Trophoblast cell (in vitro differentiated cells and primary cell): ENCODE measurements around the gene SEC61A1.

Experiments
- DNase-seq, 2 donors: peaks; one replicate each; pipeline ENCODE4 v3.0.0-alpha.2; 2016
- H2AFZ ChIP-seq: 2 replicates; pipeline ENCODE4 v1.6.1; 2013; ENCODE audit warnings: low read length, moderate library complexity, mild to moderate bottlenecking; ENCODE audit not compliant: insufficient read depth, poor library complexity
- H2AK5ac ChIP-seq: 2 replicates; pipeline ENCODE4 v1.6.1; 2013; ENCODE audit warnings: mild to moderate bottlenecking, low read length
- H2BK120ac ChIP-seq: 2 replicates; pipeline ENCODE4 v1.6.1; 2013; ENCODE audit warnings: low read length, mild to moderate bottlenecking, moderate library complexity; ENCODE audit not compliant: insufficient read depth, poor library complexity
- H2BK12ac ChIP-seq: 2 replicates; pipeline ENCODE4 v1.6.1; 2013; ENCODE audit warnings: mild to moderate bottlenecking, low read length, moderate library complexity
- H2BK5ac ChIP-seq: 2 replicates; pipeline ENCODE4 v1.6.1; 2013; ENCODE audit warnings: low read length, low read depth, moderate library complexity, mild to moderate bottlenecking; ENCODE audit not compliant: poor library complexity
- H3K14ac ChIP-seq: 2 replicates; pipeline ENCODE4 v1.6.1; 2013; ENCODE audit warnings: mild to moderate bottlenecking, low read length
- H3K18ac ChIP-seq: 2 replicates; pipeline ENCODE4 v1.6.1; 2013; ENCODE audit warnings: mild to moderate bottlenecking, low read length
- H3K23ac ChIP-seq: 2 replicates; pipeline ENCODE4 v1.6.1; 2013; ENCODE audit warnings: low read length
- H3K27ac ChIP-seq: 2 replicates; pipeline ENCODE4 v1.5.1; 2013; ENCODE audit warnings: low read depth, mild to moderate bottlenecking, inconsistent platforms, low read length, moderate library complexity
- H3K27me3 ChIP-seq: 2 replicates; pipeline ENCODE4 v1.6.1; 2013; ENCODE audit warnings: inconsistent platforms, mild to moderate bottlenecking, low read length, moderate library complexity; ENCODE audit not compliant: insufficient read depth
- H3K36me3 ChIP-seq, 2 experiments: 1 replicate in 1 of 2; 2 replicates in 1 of 2; pipeline ENCODE4 v1.6.1; 2013; ENCODE audit warnings: low read length in 2 of 2, mild to moderate bottlenecking in 2 of 2, moderate library complexity in 1 of 2; ENCODE audit not compliant: insufficient read depth in 2 of 2, control insufficient read depth in 1 of 2
- H3K4ac ChIP-seq: 2 replicates; pipeline ENCODE4 v1.6.1; 2013; ENCODE audit warnings: low read depth, mild to moderate bottlenecking, low read length, moderate library complexity
- H3K4me1 ChIP-seq, 2 experiments: 1 replicate in 1 of 2; 2 replicates in 1 of 2; pipeline ENCODE4 v1.6.1; 2013; ENCODE audit warnings: low read length in 2 of 2, mild to moderate bottlenecking in 2 of 2, moderate library complexity in 1 of 2; ENCODE audit not compliant: insufficient read depth in 2 of 2, control insufficient read depth in 1 of 2
- H3K4me2 ChIP-seq: 2 replicates; pipeline ENCODE4 v1.6.1; 2013; ENCODE audit warnings: inconsistent platforms, mild to moderate bottlenecking, low read length, moderate library complexity
- H3K4me3 ChIP-seq: 2 replicates; pipeline ENCODE4 v1.5.1; 2013; ENCODE audit warnings: mild to moderate bottlenecking, low read depth, low read length, inconsistent platforms
- H3K79me1 ChIP-seq: one replicate; pipeline ENCODE4 v1.6.1; 2013; ENCODE audit warnings: low read length
- H3K79me2 ChIP-seq: 2 replicates; pipeline ENCODE4 v1.6.1; 2013; ENCODE audit warnings: low read length, mild to moderate bottlenecking; ENCODE audit not compliant: control insufficient read depth, insufficient read depth, poor library complexity
- H3K9ac ChIP-seq: 2 replicates; pipeline ENCODE4 v1.6.1; 2013; ENCODE audit warnings: mild to moderate bottlenecking, low read length
- H3K9me3 ChIP-seq: 2 replicates; pipeline ENCODE4 v1.6.1; 2013; ENCODE audit warnings: low read depth, mild to moderate bottlenecking, control low read depth, inconsistent platforms, low read length; ENCODE audit not compliant: insufficient read depth
- H4K12ac ChIP-seq: 2 replicates; pipeline ENCODE4 v1.6.1; 2013; ENCODE audit warnings: low read depth, mild to moderate bottlenecking, low read length, moderate library complexity
- H4K8ac ChIP-seq: 2 replicates; pipeline ENCODE4 v1.6.1; 2013; ENCODE audit warnings: low read depth, mild to moderate bottlenecking, low read length, moderate library complexity
- H4K91ac ChIP-seq: one replicate; pipeline ENCODE4 v1.6.1; 2013; ENCODE audit warnings: low read depth, mild to moderate bottlenecking, low read length, moderate library complexity
- WGBS: extraction: QIAGEN DNeasy Blood & Tissue Kit; methylation state at CpG from one replicate; pipeline ENCODE4 v1.1.7; 2013; ENCODE audit warnings: missing lambda C conversion rate; ENCODE audit not compliant: insufficient read length, insufficient coverage; ENCODE audit errors: extremely low coverage; 5-methylcytosine and 5-hydroxymethylcytosine counted together

Gene SEC61A1

DNA sequence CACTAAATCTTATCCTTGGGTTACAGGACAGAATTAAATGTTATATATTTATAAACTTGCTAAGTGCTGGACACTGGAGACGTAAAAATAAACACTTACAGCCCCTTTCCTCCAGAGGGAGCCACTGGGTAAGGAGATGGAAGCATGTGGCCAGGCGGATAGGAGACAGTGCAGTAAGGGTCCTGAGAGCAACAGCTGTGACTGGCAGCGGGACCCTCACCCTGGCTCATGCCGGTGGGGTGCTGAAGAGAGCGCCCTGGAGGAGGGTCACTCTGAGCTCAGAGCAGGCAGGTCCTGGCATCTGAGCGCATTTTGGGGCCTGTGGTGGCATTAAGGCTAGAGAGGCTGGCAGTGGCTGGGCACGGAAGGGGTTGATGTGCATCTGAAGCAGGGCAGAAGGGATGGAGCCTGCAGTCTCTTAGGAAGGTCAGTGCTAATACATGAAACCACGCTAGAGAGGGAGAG lies 16.0 kb downstream of the SEC61A1 start:
- H3K79me1 ChIP-seq, result no peaks in the 10 kb centered on the region
- H3K18ac ChIP-seq, result no peak overlapping the region
- H3K36me3 ChIP-seq, result peaks cover 85 to 91% of the 10 kb centered on the region in 2 experiments
- no peak overlapping the region for H3K4me2 ChIP-seq
- no peak overlapping the region for H2BK120ac ChIP-seq
- H4K91ac ChIP-seq, result no peak overlapping the region
- no peak overlapping the region for H2AK5ac ChIP-seq
- H3K27ac ChIP-seq, result no peak overlapping the region
- H3K9me3 ChIP-seq, result no peaks in the 10 kb centered on the region
- H3K4me3 ChIP-seq, result no peak overlapping the region
- no peak overlapping the region for H2BK12ac ChIP-seq
- H4K8ac ChIP-seq, result no peak overlapping the region
- peak in 1 of 2 donors; percentile 59 for DNase-seq
- H3K79me2 ChIP-seq, result no peaks in the 10 kb centered on the region
- H3K4ac ChIP-seq, result no peak overlapping the region
- no peaks in the 10 kb centered on the region for H3K4me1 ChIP-seq
- H4K12ac ChIP-seq, result peak overlapping the region; percentile 12
- H3K27me3 ChIP-seq, result no peaks in the 10 kb centered on the region
- H3K9ac ChIP-seq, result no peak overlapping the region
- no peak overlapping the region for H3K14ac ChIP-seq
- H2AFZ ChIP-seq, result no peak overlapping the region
- H2BK5ac ChIP-seq, result no peak overlapping the region
- H3K23ac ChIP-seq, result no peak overlapping the region
- WGBS, result no CpG with 5 or more reads among the region's 8 CpGs

DNA sequence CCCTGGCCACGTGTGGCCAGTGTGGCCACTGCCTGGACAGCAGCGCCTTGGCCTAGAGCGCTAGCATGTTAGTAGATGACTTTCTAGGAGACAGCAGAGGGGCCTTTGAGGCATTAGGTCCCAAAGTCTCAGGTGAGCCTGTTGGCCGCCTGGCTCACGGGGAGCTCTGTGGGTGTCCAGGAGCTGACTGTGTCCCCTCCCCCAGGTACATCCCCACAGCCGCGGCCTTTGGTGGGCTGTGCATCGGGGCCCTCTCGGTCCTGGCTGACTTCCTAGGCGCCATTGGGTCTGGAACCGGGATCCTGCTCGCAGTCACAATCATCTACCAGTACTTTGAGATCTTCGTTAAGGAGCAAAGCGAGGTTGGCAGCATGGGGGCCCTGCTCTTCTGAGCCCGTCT lies 17.0 kb downstream of the SEC61A1 start:
- Histone ChIP-seq H2AFZ (no peak overlapping the region), H3K79me2 (no peaks in the 10 kb centered on the region), H3K27me3 (no peaks in the 10 kb centered on the region), H3K4me2 (no peak overlapping the region), H2BK120ac (no peak overlapping the region), H3K18ac (no peak overlapping the region), H3K4me1 (no peaks in the 10 kb centered on the region), H3K9ac (no peak overlapping the region), H2BK12ac (no peak overlapping the region), H3K4ac (no peak overlapping the region), H4K12ac (no peak overlapping the region), H3K79me1 (no peaks in the 10 kb centered on the region), H2AK5ac (no peak overlapping the region), H4K91ac (no peak overlapping the region), H3K23ac (no peak overlapping the region), H3K27ac (no peak overlapping the region), H3K36me3 (peaks cover 75 to 84% of the 10 kb centered on the region in 2 experiments), H3K4me3 (no peak overlapping the region), H3K14ac (no peak overlapping the region), H4K8ac (no peak overlapping the region), H2BK5ac (no peak overlapping the region), H3K9me3 (no peaks in the 10 kb centered on the region)
- WGBS, result no CpG with 5 or more reads among the region's 15 CpGs
- DNase-seq, result no peak

DNA sequence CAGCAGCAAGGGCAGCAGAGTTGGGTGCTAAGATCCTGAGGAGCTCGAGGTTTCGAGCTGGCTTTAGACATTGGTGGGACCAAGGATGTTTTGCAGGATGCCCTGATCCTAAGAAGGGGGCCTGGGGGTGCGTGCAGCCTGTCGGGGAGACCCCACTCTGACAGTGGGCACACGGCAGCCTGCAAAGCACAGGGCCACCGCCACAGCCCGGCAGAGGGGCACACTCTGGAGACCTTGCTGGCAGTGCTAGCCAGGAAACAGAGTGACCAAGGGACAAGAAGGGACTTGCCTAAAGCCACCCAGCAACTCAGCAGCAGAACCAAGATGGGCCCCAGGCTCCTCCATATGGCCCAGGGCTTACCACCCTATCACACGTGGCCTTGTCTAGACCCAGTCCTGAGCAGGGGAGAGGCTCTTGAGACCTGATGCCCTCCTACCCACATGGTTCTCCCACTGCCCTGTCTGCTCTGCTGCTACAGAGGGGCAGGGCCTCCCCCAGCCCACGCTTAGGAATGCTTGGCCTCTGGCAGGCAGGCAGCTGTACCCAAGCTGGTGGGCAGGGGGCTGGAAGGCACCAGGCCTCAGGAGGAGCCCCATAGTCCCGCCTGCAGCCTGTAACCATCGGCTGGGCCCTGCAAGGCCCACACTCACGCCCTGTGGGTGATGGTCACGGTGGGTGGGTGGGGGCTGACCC lies 18.8 kb downstream of the SEC61A1 start:
- WGBS, result no CpG with 5 or more reads among the region's 13 CpGs
- H3K4me2 ChIP-seq, result no peak overlapping the region
- peaks cover 2% of the 10 kb centered on the region for H3K27me3 ChIP-seq

DNA sequence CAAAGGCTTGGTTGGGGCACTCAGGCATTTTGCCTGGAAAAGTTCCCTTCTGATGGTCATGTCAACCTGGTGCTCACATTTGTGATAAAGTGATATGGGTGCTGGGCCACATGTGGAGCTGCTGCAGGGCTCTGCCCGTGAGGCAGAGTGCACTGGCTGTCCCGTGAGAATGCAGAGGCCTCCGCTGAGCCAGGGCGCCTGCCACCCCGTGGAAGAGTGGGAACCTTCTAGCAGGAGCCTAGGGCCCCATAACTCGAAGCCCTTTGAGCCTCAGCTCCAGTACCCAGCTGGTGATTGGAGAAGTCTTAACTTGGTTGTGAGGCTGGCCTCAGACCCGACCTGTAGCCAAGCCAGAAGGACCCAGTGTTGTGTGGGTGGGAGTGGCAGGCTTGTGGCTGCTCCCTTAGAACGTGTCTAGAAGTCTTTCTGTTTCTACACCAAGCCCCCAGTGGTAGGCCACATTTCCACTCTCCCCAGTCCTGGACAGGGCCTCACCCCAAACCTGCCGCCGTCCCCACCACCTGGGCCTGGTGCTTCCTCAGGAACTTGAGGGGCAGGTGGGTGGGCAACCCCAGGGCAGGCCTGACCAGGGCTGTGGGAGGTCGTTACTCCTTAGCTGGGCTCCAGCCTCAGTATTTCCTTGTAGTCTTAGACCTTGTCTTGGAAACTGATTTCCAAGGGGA lies 19.7 kb downstream of the SEC61A1 start:
- Histone ChIP-seq H3K36me3 (peaks cover 56 to 63% of the 10 kb centered on the region in 2 experiments), H3K18ac (no peak overlapping the region), H4K91ac (no peak overlapping the region), H2AFZ (no peak overlapping the region), H3K27me3 (peaks cover 11% of the 10 kb centered on the region), H3K23ac (no peak overlapping the region), H3K9me3 (no peaks in the 10 kb centered on the region), H3K79me2 (no peaks in the 10 kb centered on the region), H3K4me3 (no peak overlapping the region), H3K79me1 (no peaks in the 10 kb centered on the region), H3K4me1 (peaks cover 11 to 12% of the 10 kb centered on the region in 2 experiments), H4K8ac (no peak overlapping the region), H3K9ac (no peak overlapping the region), H3K27ac (no peak overlapping the region), H2BK12ac (no peak overlapping the region), H2BK5ac (no peak overlapping the region), H2AK5ac (no peak overlapping the region), H3K14ac (no peak overlapping the region), H4K12ac (no peak overlapping the region), H3K4ac (no peak overlapping the region), H3K4me2 (no peak overlapping the region), H2BK120ac (no peak overlapping the region)
- WGBS, result no CpG with 5 or more reads among the region's 11 CpGs
- DNase-seq, result no peak

More for the DNA sequence above, 18.8 kb downstream of the SEC61A1 start:
- H3K4ac ChIP-seq, result no peak overlapping the region
- no peak overlapping the region for H2AFZ ChIP-seq
- H3K23ac ChIP-seq, result no peak overlapping the region
- no peak overlapping the region for H3K27ac ChIP-seq
- peaks cover 4% of the 10 kb centered on the region in 2 experiments for H3K4me1 ChIP-seq
- peak overlapping the region; percentile 56 for H3K18ac ChIP-seq
- no peak overlapping the region for H4K91ac ChIP-seq
- DNase-seq, result no peak
- H2BK12ac ChIP-seq, result no peak overlapping the region
- H2BK120ac ChIP-seq, result no peak overlapping the region
- peaks cover 64 to 71% of the 10 kb centered on the region in 2 experiments for H3K36me3 ChIP-seq
- no peak overlapping the region for H3K14ac ChIP-seq
- no peak overlapping the region for H2AK5ac ChIP-seq
- H3K79me2 ChIP-seq, result no peaks in the 10 kb centered on the region
- no peaks in the 10 kb centered on the region for H3K9me3 ChIP-seq
- H3K4me3 ChIP-seq, result peak overlapping the region; percentile 39
- H4K12ac ChIP-seq, result no peak overlapping the region
- H4K8ac ChIP-seq, result no peak overlapping the region
- no peaks in the 10 kb centered on the region for H3K79me1 ChIP-seq
- H3K9ac ChIP-seq, result no peak overlapping the region
- no peak overlapping the region for H2BK5ac ChIP-seq
